ENCODE data around the gene MASP1. TPM values are rescaled to one million over a fixed set of nuclear protein-coding genes. Genes with fewer than 3 reads are reported as not detected.
A peak's percentile ranks its signal among the peaks of the same experiment; 100 is the strongest.

MASP1 gene
- total RNA-seq, 1 experiment from 2014 or later: 1.0 TPM

- Histone ChIP-seq H3K4me1 (ENCODE audit: insufficient read depth, low read length) (peaks cover 7% of the 10 kb centered on the region), H3K27ac (ENCODE audit: insufficient read length, low read depth, low read length) (no peak overlapping the region), H3K18ac (ENCODE audit: insufficient read length, low read depth, low read length) (no peak overlapping the region), H3K9ac (ENCODE audit: extremely low read depth, insufficient read length, low read length) (no peak overlapping the region), H3K4me2 (ENCODE audit: insufficient read depth, insufficient read length, low read length) (no peak overlapping the region), H3K79me1 (ENCODE audit: insufficient read depth, low read depth, low read length, poor library complexity, severe bottlenecking) (no peaks in the 10 kb centered on the region), H2BK20ac (ENCODE audit: low read depth, low read length, poor library complexity, severe bottlenecking) (no peak overlapping the region), H3K23ac (ENCODE audit: insufficient read length, low read depth, low read length) (no peak overlapping the region), H3K14ac (ENCODE audit: insufficient read depth, low read length) (no peak overlapping the region), H2BK120ac (ENCODE audit: low read depth, low read length, poor library complexity, severe bottlenecking) (no peak overlapping the region), H4K5ac (ENCODE audit: insufficient read length, low read depth, low read length) (no peak overlapping the region), H3K27me3 (ENCODE audit: insufficient read depth, low read length) (no peaks in the 10 kb centered on the region), H2AK5ac (ENCODE audit: insufficient read length, low read length) (no peak overlapping the region), H2BK15ac (ENCODE audit: low read depth, low read length) (no peak overlapping the region), H3T11ph (ENCODE audit: low read length) (no peak overlapping the region), H3K23me2 (ENCODE audit: insufficient read length, low read depth, low read length, poor library complexity, severe bottlenecking) (no peaks in the 10 kb centered on the region), H3K79me2 (ENCODE audit: insufficient read depth, low read length) (no peaks in the 10 kb centered on the region), H3K4ac (ENCODE audit: low read depth, low read length) (no peak overlapping the region), H2BK12ac (ENCODE audit: insufficient read length, low read depth, low read length) (no peak overlapping the region), H4K91ac (ENCODE audit: insufficient read length, low read depth, low read length) (no peak overlapping the region), H4K20me1 (ENCODE audit: control insufficient read depth, insufficient read depth, insufficient read length) (no peaks in the 10 kb centered on the region), H4K8ac (replicated peaks; ENCODE audit: insufficient read length, low read depth, low read length) (no peak overlapping the region), H3K9me3 (ENCODE audit: control insufficient read depth, low read depth, low read length) (no peaks in the 10 kb centered on the region), H2BK5ac (ENCODE audit: insufficient read length, low read length) (no peak overlapping the region), H2AFZ (ENCODE audit: low read length) (no peak overlapping the region), H3K56ac (ENCODE audit: insufficient read length, low read depth, low read length) (no peak overlapping the region)
- H3K27ac Mint-ChIP-seq: peak overlapping the region in 1 of 3 experiments; percentile 24; a peak in 1 of 7 replicates
- peaks cover 28 to 36% of the 10 kb centered on the region in 2 experiments for H3K4me1 Mint-ChIP-seq
- no peak for DNase-seq
- peaks cover 3 to 21% (median 16%) of the 10 kb centered on the region in 3 experiments for H3K36me3 Mint-ChIP-seq (ENCODE audit: insufficient read depth in 1 of 3, low read depth in 3 of 3)
- no peak for TF ChIP-seq CTCF (conservative IDR thresholded peaks at IDR 0.05)
- H3K4me3 Mint-ChIP-seq: no peak overlapping the region
- H3K9me3 Mint-ChIP-seq: peaks cover 17 to 19% of the 10 kb centered on the region in 2 experiments
- H3K27me3 Mint-ChIP-seq (ENCODE audit: low read depth): no peaks in the 10 kb centered on the region; the same call in 1 of the 2 replicates
- WGBS (ENCODE audit: extremely low coverage, insufficient read length, low lambda C conversion rate): no CpG with 5 or more reads among the region's 2 CpGs
These were observed 20.0 kb downstream of the MASP1 start for GRCh38 chr3:187271582-187271981.

All from H9 (cell line).